ENCODE data around the gene OR1F1.

DNA sequence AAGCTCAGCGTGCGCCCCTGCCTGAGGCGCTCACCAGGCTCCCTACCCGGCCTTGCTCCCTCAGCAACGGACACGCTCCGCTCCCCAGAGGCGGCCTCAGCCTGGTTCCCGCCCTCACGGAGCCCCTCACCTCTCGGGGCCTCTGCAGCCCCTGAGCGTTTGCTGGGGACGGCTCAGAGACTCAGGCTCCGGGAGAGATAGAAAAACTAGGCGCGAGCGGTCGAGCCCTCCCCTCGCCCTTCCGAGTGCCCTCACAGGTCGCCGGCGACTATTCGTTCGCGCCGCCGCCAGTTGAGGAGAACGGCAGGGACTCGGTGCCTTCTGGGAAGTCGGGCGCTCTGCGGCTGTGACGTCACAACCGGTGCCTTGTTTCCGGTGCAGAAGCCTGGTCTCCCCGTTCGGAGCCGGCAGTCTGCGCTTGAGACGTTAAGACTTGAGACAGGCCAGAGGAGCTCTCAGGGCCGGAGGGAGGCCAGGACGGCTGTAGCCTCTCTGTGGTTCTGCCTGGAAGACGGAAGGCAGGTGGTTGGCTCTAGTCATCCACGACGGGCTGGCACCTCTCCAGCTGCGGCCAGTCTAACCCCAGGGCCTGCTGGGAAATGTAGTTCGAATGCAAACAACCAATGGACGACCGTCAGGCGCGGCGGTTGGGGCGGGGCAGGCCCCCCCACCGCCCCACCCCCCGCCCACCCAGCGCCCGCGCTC is 47.0 kb downstream of the OR1F1 start, which contains the start of gene ZNF200:
- TF ChIP-seq, protein P1, sequence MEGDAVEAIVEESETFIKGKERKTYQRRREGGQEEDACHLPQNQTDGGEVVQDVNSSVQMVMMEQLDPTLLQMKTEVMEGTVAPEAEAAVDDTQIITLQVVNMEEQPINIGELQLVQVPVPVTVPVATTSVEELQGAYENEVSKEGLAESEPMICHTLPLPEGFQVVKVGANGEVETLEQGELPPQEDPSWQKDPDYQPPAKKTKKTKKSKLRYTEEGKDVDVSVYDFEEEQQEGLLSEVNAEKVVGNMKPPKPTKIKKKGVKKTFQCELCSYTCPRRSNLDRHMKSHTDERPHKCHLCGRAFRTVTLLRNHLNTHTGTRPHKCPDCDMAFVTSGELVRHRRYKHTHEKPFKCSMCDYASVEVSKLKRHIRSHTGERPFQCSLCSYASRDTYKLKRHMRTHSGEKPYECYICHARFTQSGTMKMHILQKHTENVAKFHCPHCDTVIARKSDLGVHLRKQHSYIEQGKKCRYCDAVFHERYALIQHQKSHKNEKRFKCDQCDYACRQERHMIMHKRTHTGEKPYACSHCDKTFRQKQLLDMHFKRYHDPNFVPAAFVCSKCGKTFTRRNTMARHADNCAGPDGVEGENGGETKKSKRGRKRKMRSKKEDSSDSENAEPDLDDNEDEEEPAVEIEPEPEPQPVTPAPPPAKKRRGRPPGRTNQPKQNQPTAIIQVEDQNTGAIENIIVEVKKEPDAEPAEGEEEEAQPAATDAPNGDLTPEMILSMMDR (IDR thresholded peaks at IDR 0.05) = no peak
- no peak for TF ChIP-seq ZFX (IDR thresholded peaks at IDR 0.05; ENCODE audit: borderline replicate concordance)
